Testis (tissue), 5 donors: Measurements from ENCODE around the gene FOSL1. TPM values are rescaled to one million over a fixed set of nuclear protein-coding genes. Genes with fewer than 3 reads are reported as not detected.

Experiments used
- DNase-seq: peaks from one replicate; pipeline ENCODE4 v3.0.0-alpha.2; 2019
- H3K27ac ChIP-seq, 2 donors: fragments of 200-600 bp; sonication (generic); one replicate each; pipeline ENCODE4 v1.5.1; 2019
- H3K27me3 ChIP-seq: fragments of 200-600 bp; sonication (generic); one replicate; pipeline ENCODE4 v1.5.1; 2019
- H3K36me3 ChIP-seq: fragments of 200-600 bp; sonication (generic); one replicate; pipeline ENCODE4 v1.5.1; 2017; ENCODE audit warnings: low read depth; ENCODE audit errors: missing control alignments
- H3K4me1 ChIP-seq: fragments of 200-600 bp; sonication (generic); one replicate; pipeline ENCODE4 v1.5.1; 2019
- H3K4me3 ChIP-seq, 2 donors: fragments of 200-600 bp; sonication (generic); one replicate each; pipeline ENCODE4 v1.5.1; 2017 to 2019
- H3K9me3 ChIP-seq: fragments of 200-600 bp; sonication (generic); one replicate; pipeline ENCODE4 v1.5.1; 2017
- CTCF ChIP-seq, 3 experiments: fragments of 450-650 bp in 2 of 3; fragments of 200-600 bp in 1 of 3; sonication (generic) in 1 of 3; IDR thresholded peaks; one replicate each; pipeline ENCODE4 v1.5.1; 2016 to 2019; ENCODE audit warnings: antibody characterized with exemption in 3 of 3, mild to moderate bottlenecking in 2 of 3, moderate library complexity in 1 of 3
- POLR2A ChIP-seq: fragments of 450-650 bp; IDR thresholded peaks from one replicate; pipeline ENCODE4 v1.6.1; 2017; ENCODE audit warnings: antibody characterized with exemption, mild to moderate bottlenecking, moderate library complexity
- WGBS, 2 donors: methylation state at CpG; one replicate each; pipeline ENCODE4 v1.1.5; 2018; 5-methylcytosine and 5-hydroxymethylcytosine counted together
- intact Hi-C: fragments of 100-400 bp; cut with DNase I; formaldehyde crosslinking; loops from one replicate; pipeline ENCODE4 v1.15.1; 2023; ENCODE audit warnings: low total_unique reads
- long read RNA-seq, 2 donors: transcript quantifications; one replicate each; lab custom pipeline, GENCODE V29; 2026
- polyA plus RNA-seq: library from polyadenylated mRNA; stranded (reverse); fragments of 350-450 nt; fragmentation: Illumina TruSeq; extraction: RNeasy Lipid Tissue Mini Kit (QIAGEN cat#74804); gene quantifications from one replicate; pipeline ENCODE4 v1.2.3, GENCODE V29; 2014; ENCODE audit warnings: low read depth, low replicate concordance; ENCODE audit not compliant: insufficient read depth
- total RNA-seq, 2 donors: library from RNA; depleted of rRNA; stranded (reverse); fragments of >200 nt; gene quantifications; one replicate each; pipeline ENCODE4 v1.2.3, GENCODE V29; 2016

The FOSL1 gene
- total RNA-seq, result 1 to 10 TPM; 1.7 to 2.0 TPM
- polyA plus RNA-seq, result 1.7 TPM
- long read RNA-seq, donor 1, result 0 reads
- long read RNA-seq, donor 2, result 0 reads

GRCh38 chr11:65900125-65900898 is at the start of gene FOSL1:
FOSL1 (minus strand) TSS chr11:65900388; CDS start chr11:65900339, 49 bp downstream.
- intact Hi-C loops, result no loop called here
- no peak within 1 kb of the TSS for H3K27ac ChIP-seq
- peak; percentile 87 for DNase-seq
- H3K9me3 ChIP-seq, result no peaks in the 10 kb centered on the region
- peak within 1 kb of the TSS; percentile 43 to 52 for H3K4me3 ChIP-seq
- 5 to 10% methylated on average over 14 to 36 of the region's 80 CpGs for WGBS, 2 donors
- H3K4me1 ChIP-seq, result peaks cover 8% of the 10 kb centered on the region
- no peak for TF ChIP-seq CTCF (IDR thresholded peaks at IDR 0.05)
- no peak for TF ChIP-seq POLR2A
- no peaks in the 10 kb centered on the region for H3K36me3 ChIP-seq
- no peaks in the 10 kb centered on the region for H3K27me3 ChIP-seq

GRCh38 chr11:65947603-65948125 is 47.5 kb upstream of the FOSL1 start:
- H3K27ac ChIP-seq, result no peak overlapping the region
- H3K27me3 ChIP-seq, result no peaks in the 10 kb centered on the region
- H3K4me3 ChIP-seq, result no peak overlapping the region
- TF ChIP-seq POLR2A (no peak), CTCF (IDR thresholded peaks at IDR 0.05) (no peak)
- no peaks in the 10 kb centered on the region for H3K36me3 ChIP-seq
- DNase-seq, result no peak
- WGBS, 2 donors, result 79 to 90% methylated on average over 10 to 12 of the region's 12 CpGs
- H3K4me1 ChIP-seq, result no peaks in the 10 kb centered on the region
- no peaks in the 10 kb centered on the region for H3K9me3 ChIP-seq
- intact Hi-C loops, result no loop called here

GRCh38 chr11:65947133-65947532 is 46.9 kb upstream of the FOSL1 start:
- Histone ChIP-seq H3K4me3 (no peak overlapping the region), H3K36me3 (no peaks in the 10 kb centered on the region), H3K4me1 (no peaks in the 10 kb centered on the region), H3K27me3 (no peaks in the 10 kb centered on the region), H3K9me3 (no peaks in the 10 kb centered on the region), H3K27ac (no peak overlapping the region)
- DNase-seq, result no peak
- intact Hi-C loops, result no loop called here
- TF ChIP-seq CTCF (IDR thresholded peaks at IDR 0.05), result no peak
- no peak for TF ChIP-seq POLR2A
- WGBS, 2 donors, result 60 to 70% methylated on average over 10 to 13 of the region's 13 CpGs

- 95 to 100% methylated on average over 1 to 4 of the region's 4 CpGs for WGBS, 2 donors
- H3K27ac ChIP-seq, result no peak overlapping the region
Observed at GRCh38 chr11:65946655-65947054, 46.5 kb upstream of the FOSL1 start.

More at GRCh38 chr11:65946655-65947054, 46.5 kb upstream of the FOSL1 start:
- Histone ChIP-seq H3K27me3 (no peaks in the 10 kb centered on the region), H3K4me3 (no peak overlapping the region), H3K36me3 (no peaks in the 10 kb centered on the region), H3K9me3 (no peaks in the 10 kb centered on the region), H3K4me1 (no peaks in the 10 kb centered on the region)
- no peak for TF ChIP-seq CTCF (IDR thresholded peaks at IDR 0.05)
- no peak for TF ChIP-seq POLR2A
- no peak for DNase-seq
- intact Hi-C loops, result no loop called here
